IgD-negative memory B cell (primary cell): Measurements from ENCODE around the gene OR1L8. TPM values are rescaled to one million over a fixed set of nuclear protein-coding genes. Genes with fewer than 3 reads are reported as not detected.
A peak's percentile ranks its signal among the peaks of the same experiment; 100 is the strongest.
"Not testable (repeated sequence)": the region's sequence is repeated elsewhere in the genome, so short reads cannot be mapped to it uniquely, and the experiment has no call there.

Experiments
- H3K27ac Mint-ChIP-seq, 3 donors: one replicate each; pipeline ENCODE4 v1.8.0; 2020 to 2022; ENCODE audit warnings: mild to moderate bottlenecking in 3 of 3, mixed read lengths in 3 of 3, moderate library complexity in 1 of 3
- H3K27me3 Mint-ChIP-seq: one replicate; pipeline ENCODE4 v1.8.0; 2021; ENCODE audit warnings: mixed read lengths
- H3K36me3 Mint-ChIP-seq: one replicate; pipeline ENCODE4 v1.8.0; 2020; ENCODE audit warnings: mild to moderate bottlenecking, mixed read lengths
- H3K4me1 Mint-ChIP-seq, 3 donors: one replicate each; pipeline ENCODE4 v1.8.0; 2020 to 2022; ENCODE audit warnings: mixed read lengths in 3 of 3, mild to moderate bottlenecking in 1 of 3
- H3K4me3 Mint-ChIP-seq, 4 donors: one replicate each; pipeline ENCODE4 v1.8.0; 2020 to 2022; ENCODE audit warnings: mild to moderate bottlenecking in 4 of 4, mixed read lengths in 4 of 4, moderate library complexity in 3 of 4
- H3K9me3 Mint-ChIP-seq, 3 donors: one replicate each; pipeline ENCODE4 v1.8.0; 2020 to 2021; ENCODE audit warnings: mixed read lengths in 3 of 3, mild to moderate bottlenecking in 1 of 3
- polyA plus RNA-seq: library from polyadenylated mRNA; unstranded; fragments of 300-500 nt; fragmentation: Illumina TruSeq; gene quantifications from one replicate; pipeline ENCODE4 v1.2.3, GENCODE V29; 2021

The OR1L8 gene
- polyA plus RNA-seq: not detected

- not testable (repeated sequence) for H3K4me1 Mint-ChIP-seq, H3K9me3 Mint-ChIP-seq, H3K4me3 Mint-ChIP-seq, H3K36me3 Mint-ChIP-seq, H3K27me3 Mint-ChIP-seq
- peak within 1 kb of the TSS in 1 of 3 donors; percentile 33 for H3K27ac Mint-ChIP-seq
Measured at GRCh38 chr9:122583284-122583683, at the start of gene OR1L8. Gene OR1L8 (minus strand): TSS chr9:122583384. CDS start chr9:122568477, 14,907 bp downstream.

- no peak overlapping the region for H3K4me3 Mint-ChIP-seq
- H3K4me1 Mint-ChIP-seq: no peaks in the 10 kb centered on the region
- H3K36me3 Mint-ChIP-seq: peaks cover 6% of the 10 kb centered on the region
- peaks cover 0 to 6% (median 2%) of the 10 kb centered on the region in 3 donors for H3K9me3 Mint-ChIP-seq
- H3K27ac Mint-ChIP-seq: no peak overlapping the region
- H3K27me3 Mint-ChIP-seq: peaks cover 11% of the 10 kb centered on the region
Measured at GRCh38 chr9:122619996-122620395, 36.8 kb upstream of the OR1L8 start.

- Mint-ChIP-seq H3K4me3 (no peak within 1 kb of the TSS), H3K27me3 (peaks cover 3% of the 10 kb centered on the region), H3K9me3 (peaks cover 0 to 5% (median 0%) of the 10 kb centered on the region in 3 donors), H3K36me3 (peaks cover 4% of the 10 kb centered on the region), H3K27ac (no peak within 1 kb of the TSS), H3K4me1 (no peaks in the 10 kb centered on the region)
Measured at GRCh38 chr9:122614362-122614761, 31.2 kb upstream of the OR1L8 start, which contains the start of gene OR1Q1. Gene OR1Q1 (plus strand): TSS chr9:122614738. CDS start chr9:122614738, 0 bp downstream.

DNA sequence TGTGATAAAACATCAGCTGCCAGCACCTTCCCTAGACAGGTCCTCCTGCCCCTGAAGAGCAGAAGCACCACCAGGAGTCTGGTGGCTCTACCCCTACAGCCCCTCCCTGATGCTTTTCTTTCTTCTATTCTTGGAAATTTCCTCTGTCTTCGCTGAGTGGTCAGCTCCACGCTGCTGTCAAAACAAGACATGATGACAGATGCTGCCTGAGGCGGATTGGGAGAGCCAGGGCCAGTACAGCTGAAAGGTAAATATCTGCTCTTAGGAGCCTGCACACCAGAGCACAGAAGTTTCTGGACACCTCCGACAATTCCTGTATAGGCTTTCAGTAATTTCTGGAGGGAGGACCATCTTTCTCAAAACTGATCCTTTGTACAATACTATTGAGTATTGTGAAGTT, 26.6 kb upstream of the OR1L8 start:
- Mint-ChIP-seq H3K9me3 (peaks cover 0 to 5% (median 0%) of the 10 kb centered on the region in 3 donors), H3K27me3 (peaks cover 6% of the 10 kb centered on the region), H3K36me3 (no peaks in the 10 kb centered on the region), H3K27ac (no peak overlapping the region), H3K4me1 (no peaks in the 10 kb centered on the region), H3K4me3 (no peak overlapping the region)

DNA sequence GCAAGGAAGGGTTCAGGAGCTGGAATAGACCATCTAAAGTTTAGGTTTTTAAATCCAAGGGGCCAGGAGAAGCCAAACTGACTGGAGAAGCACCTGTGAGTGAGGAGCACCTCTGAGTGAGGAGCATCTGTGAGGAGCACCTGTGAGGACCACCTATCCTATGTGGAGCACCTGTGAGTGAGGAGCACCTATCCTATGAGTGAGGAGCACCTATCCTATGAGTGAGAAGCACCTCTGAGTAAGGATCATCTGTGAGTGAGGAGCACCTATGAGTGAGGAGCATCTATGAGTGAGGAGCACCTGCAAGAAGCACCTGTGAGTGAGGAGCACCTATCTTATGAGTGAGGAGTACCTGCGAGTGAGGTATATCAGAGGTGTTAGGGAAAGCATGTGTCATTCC, 23.4 kb upstream of the OR1L8 start:
- Mint-ChIP-seq H3K27me3 (peaks cover 6% of the 10 kb centered on the region), H3K27ac (no peak overlapping the region), H3K9me3 (peaks cover 0 to 5% (median 0%) of the 10 kb centered on the region in 3 donors), H3K4me3 (no peak overlapping the region), H3K36me3 (no peaks in the 10 kb centered on the region), H3K4me1 (no peaks in the 10 kb centered on the region)

DNA sequence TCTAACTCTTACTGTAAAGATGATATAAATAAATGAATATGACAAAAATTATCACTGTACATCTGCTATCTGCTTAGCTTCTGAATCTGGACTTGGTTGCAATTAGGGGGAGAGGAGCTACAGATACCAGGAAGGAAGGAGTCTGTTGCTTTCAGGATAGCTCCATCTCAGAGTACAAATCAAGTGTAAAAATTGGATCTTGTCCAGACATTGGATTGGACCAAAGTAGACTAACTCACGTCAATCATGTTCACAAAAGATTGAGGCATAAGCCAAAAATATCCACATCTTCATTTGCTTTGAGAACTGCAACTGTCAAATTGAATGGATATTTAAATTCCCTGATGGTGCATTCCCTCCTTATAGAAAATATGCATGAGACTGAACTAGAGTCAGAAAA, 22.5 kb upstream of the OR1L8 start:
- no peaks in the 10 kb centered on the region for H3K4me1 Mint-ChIP-seq
- H3K4me3 Mint-ChIP-seq: no peak overlapping the region
- no peak overlapping the region for H3K27ac Mint-ChIP-seq
- H3K27me3 Mint-ChIP-seq: peaks cover 8% of the 10 kb centered on the region
- peaks cover 2 to 6% (median 2%) of the 10 kb centered on the region in 3 donors for H3K9me3 Mint-ChIP-seq
- no peaks in the 10 kb centered on the region for H3K36me3 Mint-ChIP-seq

DNA sequence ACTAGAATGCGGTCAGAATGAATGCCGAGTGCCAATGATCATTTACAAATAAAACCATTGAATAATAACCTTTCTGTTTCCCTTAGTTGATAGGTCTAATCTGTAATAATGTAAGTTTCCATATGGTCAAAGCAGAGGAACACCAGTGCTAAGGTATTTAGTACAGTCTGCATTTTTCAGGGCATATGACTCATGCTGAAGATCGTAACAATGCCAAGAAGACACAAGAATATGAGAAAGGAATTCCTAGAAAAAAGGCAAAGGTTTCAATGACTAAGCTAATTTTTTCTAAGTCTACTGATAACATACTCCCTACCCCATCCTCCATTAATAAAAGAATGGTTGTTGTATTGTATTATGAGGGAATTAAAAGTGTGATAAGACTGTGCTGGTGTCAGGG, 2.8 kb downstream of the OR1L8 start:
- no peaks in the 10 kb centered on the region for H3K4me1 Mint-ChIP-seq
- peaks cover 0 to 2% (median 0%) of the 10 kb centered on the region in 3 donors for H3K9me3 Mint-ChIP-seq
- H3K27ac Mint-ChIP-seq: no peak overlapping the region

DNA sequence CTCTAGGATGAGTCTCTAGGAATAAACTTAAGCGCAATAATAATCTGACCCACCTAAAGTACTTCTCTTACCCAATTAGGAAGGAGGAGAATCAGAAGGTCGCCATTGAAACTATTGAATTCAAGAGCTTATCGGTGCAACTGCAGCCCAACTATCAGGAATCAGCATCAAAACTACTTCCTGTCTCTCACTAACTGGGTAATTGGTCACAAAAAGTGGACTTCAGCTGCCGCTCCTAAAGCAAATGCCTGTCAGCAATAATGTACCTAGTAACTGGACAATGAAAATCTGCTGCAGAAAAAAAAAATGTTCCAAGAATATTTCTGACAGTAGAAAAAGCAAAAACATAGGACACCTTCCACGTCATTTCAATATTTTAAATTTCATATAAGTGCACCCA, 3.3 kb downstream of the OR1L8 start:
- H3K4me1 Mint-ChIP-seq: no peaks in the 10 kb centered on the region
- no peak overlapping the region for H3K27ac Mint-ChIP-seq
- peaks cover 0 to 2% (median 0%) of the 10 kb centered on the region in 3 donors for H3K9me3 Mint-ChIP-seq
- H3K4me3 Mint-ChIP-seq: no peak overlapping the region
- H3K36me3 Mint-ChIP-seq: peaks cover 4% of the 10 kb centered on the region
- H3K27me3 Mint-ChIP-seq: no peaks in the 10 kb centered on the region

More for the DNA sequence above, 2.8 kb downstream of the OR1L8 start:
- Mint-ChIP-seq H3K27me3 (no peaks in the 10 kb centered on the region), H3K36me3 (peaks cover 4% of the 10 kb centered on the region), H3K4me3 (no peak overlapping the region)

- peaks cover 4% of the 10 kb centered on the region for H3K36me3 Mint-ChIP-seq
- no peaks in the 10 kb centered on the region for H3K4me1 Mint-ChIP-seq
- H3K27me3 Mint-ChIP-seq: no peaks in the 10 kb centered on the region
- H3K9me3 Mint-ChIP-seq: peaks cover 0 to 3% (median 2%) of the 10 kb centered on the region in 3 donors
- peak overlapping the region in 1 of 3 donors; percentile 24 for H3K27ac Mint-ChIP-seq
- H3K4me3 Mint-ChIP-seq: no peak overlapping the region
Measured at GRCh38 chr9:122572456-122572855, 10.7 kb downstream of the OR1L8 start.

- H3K27me3 Mint-ChIP-seq: peaks cover 6% of the 10 kb centered on the region
- H3K36me3 Mint-ChIP-seq: peaks cover 5% of the 10 kb centered on the region
- no peak overlapping the region for H3K4me3 Mint-ChIP-seq
- no peaks in the 10 kb centered on the region for H3K4me1 Mint-ChIP-seq
- peaks cover 0 to 1% (median 1%) of the 10 kb centered on the region in 3 donors for H3K9me3 Mint-ChIP-seq
- no peak overlapping the region for H3K27ac Mint-ChIP-seq
Measured at GRCh38 chr9:122567901-122568300, 15.3 kb downstream of the OR1L8 start.

- Mint-ChIP-seq H3K36me3 (peaks cover 3% of the 10 kb centered on the region), H3K4me3 (no peak overlapping the region), H3K27me3 (peaks cover 13% of the 10 kb centered on the region), H3K27ac (no peak overlapping the region), H3K4me1 (peaks cover 0 to 5% (median 0%) of the 10 kb centered on the region in 3 donors), H3K9me3 (peaks cover 4 to 7% (median 5%) of the 10 kb centered on the region in 3 donors)
Measured at GRCh38 chr9:122562134-122562760, 20.9 kb downstream of the OR1L8 start.

DNA sequence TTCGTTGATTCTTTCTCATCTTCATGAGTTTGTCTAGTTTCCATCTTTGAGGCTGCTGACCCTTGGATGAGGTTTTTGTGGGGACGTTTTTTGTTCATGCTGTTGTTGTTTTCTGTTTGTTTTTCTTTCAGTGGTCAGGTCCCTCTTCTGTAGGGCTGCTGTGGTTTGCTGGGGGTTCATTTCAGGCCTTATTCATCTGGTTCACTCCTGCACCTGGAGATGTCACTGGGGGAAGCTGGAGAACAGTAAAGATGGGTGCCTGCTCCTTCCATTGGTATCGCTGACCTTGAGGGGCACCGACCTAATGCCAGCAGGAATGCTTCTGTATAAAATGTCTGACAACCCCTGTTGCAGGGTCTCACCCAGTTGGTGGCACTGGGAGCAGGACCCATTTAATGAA, 21.7 kb downstream of the OR1L8 start:
- Mint-ChIP-seq H3K9me3 (peaks cover 4 to 7% (median 5%) of the 10 kb centered on the region in 3 donors), H3K36me3 (peaks cover 3% of the 10 kb centered on the region), H3K27me3 (peaks cover 13% of the 10 kb centered on the region), H3K27ac (no peak overlapping the region), H3K4me1 (peaks cover 0 to 5% (median 0%) of the 10 kb centered on the region in 3 donors), H3K4me3 (no peak overlapping the region)

DNA sequence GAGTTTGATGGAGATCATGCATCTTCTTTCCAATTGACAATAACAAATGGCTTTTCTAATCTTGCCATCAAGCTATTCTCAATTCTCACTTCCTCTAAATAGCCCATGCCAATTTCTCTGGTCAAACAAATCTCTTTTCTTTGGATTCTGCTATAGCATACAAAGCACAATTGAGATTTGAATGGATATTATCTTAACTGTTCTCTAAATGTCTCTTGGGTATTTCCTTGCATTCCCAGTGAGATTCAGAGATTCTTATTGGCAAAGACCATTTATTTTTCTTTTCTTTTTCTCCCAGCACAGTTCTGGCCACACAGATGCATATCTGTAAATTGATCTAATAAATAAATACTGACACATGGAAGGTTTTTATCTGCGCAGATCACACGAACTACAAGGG, 30.4 kb downstream of the OR1L8 start, which contains the start of gene OR1N2:
Gene OR1N2 (plus strand): TSS at position 301 of the 400 bp plus-strand sequence. CDS start 100 bp downstream, outside the sequence.
- no peaks in the 10 kb centered on the region for H3K4me1 Mint-ChIP-seq
- peaks cover 0 to 11% (median 6%) of the 10 kb centered on the region in 3 donors for H3K9me3 Mint-ChIP-seq
- H3K27me3 Mint-ChIP-seq: peaks cover 5% of the 10 kb centered on the region
- H3K27ac Mint-ChIP-seq: no peak within 1 kb of the TSS
- H3K4me3 Mint-ChIP-seq: no peak within 1 kb of the TSS
- peaks cover 3% of the 10 kb centered on the region for H3K36me3 Mint-ChIP-seq

- no peaks in the 10 kb centered on the region for H3K4me1 Mint-ChIP-seq
- peaks cover 7% of the 10 kb centered on the region for H3K27me3 Mint-ChIP-seq
Measured at GRCh38 chr9:122551371-122551770, 31.8 kb downstream of the OR1L8 start.

GRCh38 chr9:122546196-122546595, 37.0 kb downstream of the OR1L8 start:
- H3K4me3 Mint-ChIP-seq: peak overlapping the region in 1 of 4 donors; percentile 44
- H3K27ac Mint-ChIP-seq: no peak overlapping the region
- peaks cover 0 to 11% (median 8%) of the 10 kb centered on the region in 3 donors for H3K9me3 Mint-ChIP-seq
- peaks cover 4% of the 10 kb centered on the region for H3K27me3 Mint-ChIP-seq
- peaks cover 3% of the 10 kb centered on the region for H3K36me3 Mint-ChIP-seq
- H3K4me1 Mint-ChIP-seq: no peaks in the 10 kb centered on the region

More at GRCh38 chr9:122551371-122551770, 31.8 kb downstream of the OR1L8 start:
- H3K36me3 Mint-ChIP-seq: peaks cover 3% of the 10 kb centered on the region
- H3K9me3 Mint-ChIP-seq: peaks cover 0 to 11% (median 8%) of the 10 kb centered on the region in 3 donors
- H3K4me3 Mint-ChIP-seq: no peak overlapping the region
- H3K27ac Mint-ChIP-seq: no peak overlapping the region

- Mint-ChIP-seq H3K9me3 (peaks cover 0 to 3% (median 0%) of the 10 kb centered on the region in 3 donors), H3K27ac (no peak overlapping the region), H3K4me1 (no peaks in the 10 kb centered on the region), H3K4me3 (no peak overlapping the region), H3K27me3 (no peaks in the 10 kb centered on the region), H3K36me3 (no peaks in the 10 kb centered on the region)
Measured at GRCh38 chr9:122538757-122539156, 44.4 kb downstream of the OR1L8 start.
